Stimulated activated CD4-positive, alpha-beta T cell treated with anti-CD3 and anti-CD28 coated beads, Interleukin-1b, Interleukin-23, amount 100 ng/mL, for 48 hours (primary cell): ENCODE data around the gene SREBF1.

Experiments used
- DNase-seq: peaks from one replicate; pipeline ENCODE4 v3.0.0-alpha.2; 2020

The SREBF1 gene

DNA sequence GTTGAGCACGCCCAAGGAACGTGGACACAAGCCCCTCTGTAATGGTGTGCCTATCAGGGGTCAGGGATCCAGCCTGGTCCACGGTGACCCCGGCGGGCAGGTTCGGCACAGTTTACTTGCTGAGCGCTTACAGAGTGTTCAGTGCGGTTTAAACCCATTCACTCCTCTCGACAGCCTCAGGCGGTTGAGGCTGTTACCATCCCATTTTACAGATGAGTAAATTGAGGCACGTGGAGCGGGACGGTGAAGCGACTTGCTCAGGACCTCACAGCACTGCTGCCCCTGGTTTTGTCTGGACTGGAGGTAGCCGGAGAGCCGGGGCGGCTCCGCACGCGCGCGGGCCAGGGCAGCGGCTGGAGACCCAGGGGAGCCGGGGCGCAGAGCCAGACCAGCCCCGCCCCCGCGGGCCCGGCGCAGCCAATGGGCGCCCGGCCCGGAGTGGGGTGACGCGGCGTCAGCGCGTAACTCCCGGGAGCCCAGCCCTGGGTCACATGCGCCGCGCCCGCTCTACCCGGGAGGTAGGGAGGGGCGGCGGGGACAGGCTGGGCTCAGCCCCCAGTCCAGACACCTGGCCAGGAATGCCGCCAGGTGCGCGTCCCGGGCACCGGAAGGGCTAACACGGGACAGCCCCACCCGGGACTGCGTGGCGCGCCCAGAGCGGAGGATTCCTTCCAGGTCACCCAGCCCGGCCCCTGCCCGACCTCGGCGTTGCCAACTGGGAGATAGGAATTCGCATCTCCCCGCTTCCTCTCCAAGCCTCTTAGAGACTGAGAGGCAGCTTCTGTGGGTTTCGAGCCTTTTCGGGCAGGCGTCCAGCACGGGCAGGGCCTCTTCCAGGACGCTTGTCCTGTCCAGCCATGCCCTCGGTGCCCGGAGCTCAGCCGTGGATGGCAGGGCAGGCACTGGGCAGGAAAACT is 3.3 kb upstream of the SREBF1 start:
- DNase-seq: peak; percentile 77

DNA sequence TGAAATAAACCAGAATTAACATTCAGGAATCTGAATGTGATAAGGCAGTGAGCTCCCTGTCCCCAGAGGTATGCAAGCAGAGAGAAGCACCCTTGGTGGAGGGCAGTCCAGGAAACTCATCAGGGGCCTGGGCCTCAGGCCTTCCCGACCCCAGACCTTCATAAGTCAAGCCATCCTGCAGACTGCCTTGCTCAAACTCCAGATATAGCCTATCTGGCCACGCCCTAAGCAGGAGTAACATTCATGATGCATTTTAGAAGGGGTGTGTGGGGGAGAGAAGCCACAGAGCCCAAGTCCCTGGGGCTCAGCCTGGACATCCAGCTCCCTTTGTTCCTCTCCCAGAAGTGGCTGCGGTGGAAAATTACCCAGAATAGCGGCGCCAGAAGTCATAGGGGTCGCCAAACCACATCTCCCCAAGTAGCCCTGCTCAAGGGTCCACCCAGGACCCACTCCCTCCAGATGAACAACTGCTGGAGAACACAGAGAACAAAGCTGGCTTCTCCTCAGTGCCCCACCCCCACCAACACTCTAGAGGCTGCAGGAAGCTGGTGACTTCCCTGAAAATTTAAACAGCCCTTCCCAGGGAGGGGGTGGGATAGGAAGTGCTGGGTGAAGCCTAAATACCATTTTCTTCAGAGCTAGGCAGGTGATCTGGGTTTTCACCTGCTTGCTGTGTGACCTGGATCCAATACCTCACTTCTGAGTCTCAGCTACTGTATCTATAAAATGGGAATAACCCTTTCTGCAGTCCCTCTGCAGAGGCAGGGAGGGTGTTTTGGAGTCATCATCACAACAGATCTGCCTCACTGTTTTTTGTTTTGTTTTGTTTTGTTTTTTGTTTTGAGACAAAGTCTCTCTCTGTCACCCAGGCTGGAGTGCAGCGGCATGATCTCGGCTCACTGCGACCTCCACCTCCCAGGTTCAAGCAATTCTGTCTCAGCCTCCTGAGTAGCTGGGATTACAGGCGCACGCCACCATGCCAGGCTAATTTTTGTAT is 1.5 kb upstream of the SREBF1 start:
- DNase-seq: no peak

DNA sequence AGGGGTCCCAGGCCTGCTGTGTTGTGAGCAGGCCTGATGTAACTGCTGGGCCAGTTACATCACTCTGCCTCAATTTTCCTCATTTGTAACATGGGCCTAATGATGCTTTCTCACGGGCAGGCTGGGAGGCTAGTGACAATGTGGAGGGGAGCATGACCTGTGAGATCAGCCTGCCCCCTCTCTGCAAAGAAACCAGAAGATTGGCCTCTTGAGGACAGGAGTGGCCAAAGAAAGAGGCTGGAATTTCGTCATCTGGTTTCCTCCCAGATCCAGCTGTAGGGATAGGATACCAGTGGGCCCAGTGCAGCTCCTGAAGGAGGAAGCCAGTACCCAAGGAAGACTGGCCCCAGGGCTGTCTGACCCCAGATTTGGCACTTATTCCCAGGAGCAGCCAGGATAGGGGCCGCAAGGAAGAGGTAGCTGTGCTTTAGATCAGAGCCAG is 615 bp upstream of the SREBF1 start:
- DNase-seq: no peak

DNA sequence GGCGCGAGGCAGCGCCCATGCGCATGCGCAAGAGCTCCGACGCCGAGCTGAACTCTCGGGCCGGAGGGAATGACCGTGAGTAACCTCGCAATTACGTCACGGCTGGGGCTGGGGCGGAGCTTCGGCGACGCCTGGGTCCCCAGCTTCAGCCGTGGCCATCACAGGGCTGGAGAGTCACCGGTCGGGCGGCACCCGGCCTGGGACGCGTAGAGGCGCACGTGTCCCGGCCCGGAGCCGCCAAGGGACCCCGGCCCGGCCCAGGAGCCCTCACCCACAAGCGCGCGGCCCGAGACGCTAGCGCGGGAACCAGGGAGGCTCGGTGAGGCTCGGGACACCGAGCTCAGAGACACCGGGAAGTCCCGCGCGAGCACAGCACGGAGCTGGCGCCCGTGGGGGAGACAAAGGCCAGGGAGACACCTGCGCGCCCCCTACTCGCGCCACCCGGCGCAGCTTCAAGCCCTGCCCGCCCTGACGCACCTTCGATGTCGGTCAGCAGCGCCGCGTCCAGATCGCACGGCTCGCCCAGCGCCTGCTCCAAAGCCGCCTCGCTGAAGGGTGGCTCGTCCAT is 452 bp downstream of the SREBF1 start:
- DNase-seq: peak; percentile 97

DNA sequence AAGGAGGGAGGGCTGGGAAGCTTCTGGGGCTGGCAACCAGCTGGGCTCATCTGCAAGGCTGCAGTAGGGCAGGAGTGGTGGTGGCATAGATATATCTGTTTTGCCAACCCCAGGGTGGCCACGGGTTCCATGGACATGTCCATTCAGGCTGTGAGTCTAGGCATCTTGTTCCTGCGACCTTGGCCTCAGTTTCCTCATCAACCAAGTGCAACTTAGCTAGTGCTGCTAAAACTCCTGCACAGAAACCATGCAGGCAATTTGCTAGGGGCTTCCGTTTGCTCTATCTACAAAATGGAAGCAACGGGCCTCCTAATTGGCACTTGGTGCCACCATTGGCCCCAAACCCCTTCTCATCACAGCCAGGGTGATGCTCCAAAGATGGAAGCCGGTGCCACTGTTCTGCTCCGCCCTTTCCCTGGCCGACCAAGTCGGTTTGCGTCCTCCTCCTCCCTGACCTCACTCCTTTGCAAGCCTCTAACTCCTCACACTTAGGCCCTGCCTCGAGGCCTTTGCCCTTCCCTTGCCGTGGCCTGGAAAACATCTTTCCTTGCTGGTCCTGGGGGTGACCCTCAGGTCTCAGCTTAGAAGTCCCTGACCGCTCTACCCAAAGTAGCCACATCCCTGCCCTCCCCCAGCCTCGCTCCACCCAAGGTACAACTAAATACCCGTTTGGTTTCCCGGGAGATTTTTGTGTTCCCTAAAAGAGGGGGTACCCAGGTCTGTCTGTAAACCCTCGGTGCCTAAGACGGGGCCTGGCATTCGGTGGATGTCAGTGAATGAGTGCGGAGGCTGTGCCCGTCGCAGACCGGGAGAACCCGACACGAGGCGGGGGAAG is 1.2 kb downstream of the SREBF1 start:
- no peak for DNase-seq

DNA sequence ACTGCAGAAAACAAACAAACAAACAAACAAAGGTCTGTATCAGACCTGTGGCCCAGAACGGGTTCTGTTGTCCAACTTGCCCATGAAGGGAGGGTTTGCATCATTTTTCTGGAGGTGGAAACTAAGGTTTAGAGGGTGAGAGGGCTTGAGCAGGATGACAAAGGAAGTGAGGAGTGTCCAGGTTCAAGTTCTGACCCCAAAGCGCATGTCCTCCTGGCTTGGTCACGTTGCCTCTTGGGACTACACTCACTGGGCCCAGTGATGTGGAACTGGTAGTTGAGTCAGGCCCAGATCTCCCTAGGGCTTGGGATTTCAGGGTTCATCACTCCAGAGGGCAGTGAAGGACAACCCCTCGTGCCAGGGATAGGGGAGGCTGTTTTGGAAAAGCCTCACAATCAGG is 1.8 kb downstream of the SREBF1 start:
- no peak for DNase-seq

DNA sequence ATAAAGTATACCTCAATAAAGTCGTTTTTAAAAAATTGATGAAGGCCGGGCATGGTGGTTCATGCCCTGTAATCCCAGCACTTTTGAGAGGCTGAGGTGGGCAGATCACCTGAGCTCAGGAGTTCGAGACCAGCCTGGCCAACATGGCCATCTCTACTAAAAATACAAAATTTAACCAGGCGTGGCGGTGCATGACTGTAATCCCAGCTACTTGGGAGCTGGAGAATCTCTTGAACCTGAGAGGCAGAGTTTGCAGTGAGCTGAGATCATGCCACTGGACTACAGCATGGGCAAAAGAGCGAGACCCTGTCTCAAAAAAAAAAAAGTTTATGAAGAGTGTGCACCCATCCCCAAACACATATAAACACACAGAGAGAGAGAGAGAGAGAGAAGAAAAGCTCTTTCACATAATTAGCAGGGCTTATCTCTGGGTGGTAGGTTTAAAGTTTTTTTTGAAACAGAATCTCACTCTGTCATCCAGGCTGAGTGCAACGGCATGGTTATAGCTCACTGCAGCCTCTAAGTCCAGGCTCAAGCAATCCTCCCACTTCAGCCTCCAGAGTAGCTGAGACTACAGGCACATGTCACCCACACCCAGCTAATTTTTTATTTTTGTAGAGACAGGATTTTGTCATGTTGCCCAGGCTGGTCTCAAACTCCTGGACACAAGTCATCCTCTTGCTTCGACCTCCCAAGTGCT is 3.0 kb downstream of the SREBF1 start:
- DNase-seq: no peak

DNA sequence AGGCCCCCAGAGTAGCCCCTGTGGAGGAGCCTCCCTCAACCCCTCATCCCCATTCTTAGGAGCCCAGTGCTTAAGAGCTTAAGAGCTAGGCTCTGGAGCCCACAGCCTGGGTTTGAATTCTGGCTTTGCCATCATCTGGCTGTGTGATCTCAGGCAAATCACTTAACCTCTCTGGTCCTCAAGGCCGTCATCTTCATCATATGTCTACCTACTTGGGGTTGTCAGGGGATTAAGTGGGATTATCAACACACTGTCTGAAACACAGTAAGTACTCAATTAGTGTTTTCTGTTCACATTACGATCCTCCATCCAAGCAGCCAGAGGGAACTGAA is 4.8 kb downstream of the SREBF1 start:
- DNase-seq: no peak

DNA sequence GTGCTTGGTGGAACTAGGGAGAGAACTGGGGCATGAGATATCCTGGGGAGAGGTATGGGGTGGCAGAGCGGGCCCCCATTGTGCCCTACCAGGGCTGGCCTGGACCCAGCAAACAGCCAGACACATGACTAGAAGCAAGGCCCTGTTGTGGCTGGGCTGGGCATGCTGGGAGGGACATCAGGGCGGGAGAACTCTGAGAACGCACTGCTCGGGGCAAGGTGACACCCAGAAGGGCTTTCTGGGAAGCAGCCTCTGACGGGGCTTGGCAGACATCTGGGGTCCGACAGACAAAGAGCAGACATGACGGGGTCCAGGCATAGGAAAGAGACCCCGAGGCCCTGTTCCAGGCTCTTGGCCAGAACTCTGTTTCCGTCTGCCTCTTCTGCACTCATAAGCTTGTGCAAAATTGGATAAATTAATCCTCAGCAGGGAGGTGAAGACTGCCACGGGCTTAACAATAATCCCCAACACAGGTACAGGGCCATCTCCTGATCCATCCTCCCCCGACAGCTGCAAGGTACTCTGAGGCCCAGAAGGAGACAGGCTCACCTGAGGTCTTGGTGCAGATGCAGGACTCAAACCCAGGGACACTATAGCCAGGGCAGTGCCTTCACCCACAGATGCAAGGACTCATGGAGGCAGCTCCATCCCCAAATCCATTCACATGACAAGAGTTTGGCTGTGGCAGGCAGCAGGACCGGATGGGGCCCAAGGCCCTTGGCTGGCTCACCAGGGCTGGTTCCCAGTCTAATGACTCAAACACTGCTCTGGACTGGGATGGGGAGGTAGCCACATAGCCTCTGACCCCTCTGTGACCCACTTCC is 5.4 kb downstream of the SREBF1 start:
- DNase-seq: no peak

DNA sequence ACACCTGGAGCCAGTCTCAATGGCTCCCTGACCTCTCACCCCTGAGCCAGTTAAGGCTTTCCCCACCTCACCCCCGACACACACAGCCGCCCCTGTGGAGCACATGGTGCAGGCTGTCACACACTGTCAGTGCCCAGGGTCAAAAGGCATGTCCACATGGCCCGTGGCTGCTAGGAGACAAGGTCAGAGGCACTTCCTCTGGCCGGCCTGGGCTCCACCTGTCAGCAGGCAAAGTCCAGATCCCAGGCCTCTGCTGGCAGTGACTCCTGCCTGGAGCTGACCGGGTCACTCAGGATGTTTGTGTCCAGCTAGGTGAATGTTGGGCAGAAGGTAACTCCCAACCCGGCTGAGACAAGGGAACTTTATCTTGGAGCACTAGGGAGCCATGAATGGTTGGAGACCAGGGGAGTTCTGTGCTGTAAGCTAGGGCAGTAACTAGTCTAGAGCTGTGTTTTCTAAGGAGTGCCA is 6.0 kb downstream of the SREBF1 start:
- DNase-seq: no peak

DNA sequence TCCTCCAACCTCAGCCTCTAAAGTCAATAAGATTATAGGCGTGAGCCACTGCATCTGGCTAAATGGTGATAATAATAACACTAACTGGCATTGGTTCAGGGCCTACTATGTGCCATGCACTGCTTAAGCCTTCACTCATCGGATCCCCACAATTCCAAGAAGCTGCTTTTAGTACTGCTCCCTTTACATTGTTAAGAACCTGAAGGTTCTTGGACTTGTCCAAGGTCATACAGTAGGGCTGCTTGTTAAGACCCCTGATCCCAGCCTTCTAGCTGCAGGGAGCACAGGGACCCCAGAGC is 6.6 kb downstream of the SREBF1 start:
- no peak for DNase-seq

DNA sequence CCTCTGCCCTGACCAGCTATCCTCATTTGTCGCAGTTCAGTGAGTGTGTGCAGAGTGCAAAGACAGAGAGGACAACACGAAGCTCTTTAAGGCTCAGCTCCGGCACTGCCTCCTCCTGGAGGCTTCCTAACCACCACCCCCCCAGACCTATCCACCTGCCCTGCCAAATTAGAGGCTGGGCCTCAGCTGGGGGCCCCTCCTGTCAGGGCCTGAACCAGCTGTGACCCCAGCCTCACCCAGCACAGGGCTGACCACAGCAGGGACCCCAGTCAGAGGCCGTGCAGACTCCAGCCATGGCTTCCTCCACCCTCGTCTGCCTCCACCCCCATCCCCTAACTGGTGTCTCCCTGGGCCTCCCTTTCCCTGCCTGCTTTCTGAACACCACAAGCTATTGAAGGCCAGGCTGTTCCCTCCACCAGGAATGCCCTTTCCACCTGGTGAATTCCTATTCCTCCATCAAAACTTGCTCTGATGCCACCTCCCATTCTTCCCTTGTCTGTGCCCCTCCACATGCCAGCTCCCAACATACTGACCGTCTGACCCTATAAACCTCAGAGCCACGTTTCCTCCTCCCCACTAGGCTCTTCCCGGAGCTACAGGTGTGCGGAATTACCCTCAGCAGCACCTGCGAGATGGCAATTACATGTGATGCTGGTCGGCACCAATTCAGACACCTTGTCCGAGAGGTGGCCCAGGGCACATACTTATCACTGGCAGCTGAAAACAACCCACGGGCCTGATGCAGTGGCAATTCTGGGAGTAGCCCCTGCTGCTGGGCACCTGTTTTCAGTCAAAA is 8.8 kb downstream of the SREBF1 start:
- no peak for DNase-seq

DNA sequence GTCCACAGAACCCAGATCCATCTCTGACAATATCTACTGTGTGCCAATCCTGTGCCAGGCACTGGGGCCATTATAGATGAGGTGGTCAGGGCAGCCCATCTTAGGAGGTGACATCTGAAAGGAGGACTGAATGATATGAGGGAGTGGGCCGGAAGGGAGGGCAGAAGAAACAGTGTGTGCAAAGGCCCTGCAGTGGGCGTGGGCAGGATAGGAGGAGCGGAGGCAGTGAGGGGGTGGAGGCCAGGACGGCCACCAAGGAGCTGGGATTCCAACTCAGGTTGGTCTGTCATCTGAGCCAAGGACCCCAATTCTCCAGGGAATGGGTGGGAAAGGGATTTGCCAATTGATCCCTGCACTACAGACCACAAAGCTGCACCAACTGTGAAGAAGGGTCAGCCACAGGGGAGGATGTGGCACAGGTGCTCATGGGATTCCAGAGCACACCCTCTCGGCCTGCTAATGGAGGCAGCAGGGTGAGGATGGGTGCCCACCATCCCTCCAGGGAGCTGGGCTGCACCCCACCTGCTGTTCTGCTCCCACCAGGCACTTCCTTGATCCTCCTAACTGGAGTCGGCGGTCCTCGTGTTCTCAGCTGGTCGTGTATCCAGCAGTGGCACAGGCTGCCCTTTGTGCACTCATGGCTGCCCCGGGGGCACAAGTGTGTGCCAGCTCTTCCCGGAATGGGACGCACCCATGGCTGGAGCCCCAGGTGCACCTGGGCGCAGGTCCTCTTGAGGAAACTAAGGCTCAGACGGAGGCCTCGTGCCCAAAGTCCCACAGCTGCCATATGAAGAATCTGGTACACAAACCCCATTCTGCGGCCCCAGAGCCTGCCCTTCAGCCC is 9.6 kb downstream of the SREBF1 start:
- no peak for DNase-seq

DNA sequence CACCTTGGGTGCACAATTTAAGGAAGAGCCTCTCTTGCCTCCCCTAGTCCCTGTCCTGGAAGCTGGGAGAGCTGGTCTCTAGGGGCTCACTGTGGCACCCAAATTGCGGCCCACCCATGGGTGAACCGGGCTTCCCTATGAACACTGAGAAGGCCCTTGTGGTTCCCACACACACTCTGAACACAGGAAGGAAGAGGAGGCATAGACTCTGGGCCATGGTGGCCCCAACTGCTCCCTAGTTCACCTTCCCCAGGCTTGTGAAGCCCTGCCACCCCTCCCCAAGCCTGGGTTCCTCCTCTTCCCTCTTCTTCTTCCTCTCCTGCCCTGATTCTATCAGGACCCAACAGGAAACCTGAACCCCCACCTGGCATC is 10.5 kb downstream of the SREBF1 start:
- DNase-seq: no peak

DNA sequence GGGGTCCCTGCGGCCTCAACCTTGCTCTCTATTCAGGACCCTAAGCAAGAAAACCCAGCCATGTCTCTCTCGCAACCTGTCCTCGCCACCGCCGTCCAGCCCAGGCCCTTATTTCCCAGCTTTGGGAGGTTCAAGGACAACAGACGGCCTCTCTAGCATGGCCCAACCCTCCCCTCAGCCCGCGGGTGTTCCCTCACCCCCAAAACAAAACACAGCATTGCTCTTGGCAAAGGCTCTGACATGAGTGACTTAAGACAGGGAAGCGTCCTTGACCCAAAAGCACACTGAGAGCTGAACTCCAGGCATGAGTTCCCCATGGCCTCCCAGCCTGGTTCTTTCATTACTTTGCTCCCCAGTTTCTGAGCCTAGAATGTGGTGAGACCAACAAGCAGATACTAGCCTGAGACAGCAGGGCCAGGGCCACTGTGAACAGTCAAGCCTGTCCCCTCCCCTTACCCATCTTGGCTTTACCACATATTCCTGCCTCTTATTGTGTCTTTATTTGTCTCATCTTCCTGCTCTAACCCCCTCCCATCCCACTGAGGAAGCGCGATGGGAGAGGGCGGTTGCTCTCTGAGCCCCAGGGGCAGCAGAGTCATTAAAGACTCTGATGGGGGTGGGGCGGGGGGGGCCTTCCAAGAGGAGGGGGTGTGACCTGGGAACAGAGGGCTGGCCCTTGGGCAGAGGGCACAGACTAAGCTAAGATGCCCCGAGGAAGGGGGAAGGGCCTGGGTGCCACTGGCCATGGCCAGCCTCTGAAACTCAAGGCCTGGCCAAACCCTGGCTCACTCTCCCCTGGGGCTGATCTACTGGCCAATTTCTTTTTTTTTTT is 11.8 kb downstream of the SREBF1 start:
- no peak for DNase-seq

DNA sequence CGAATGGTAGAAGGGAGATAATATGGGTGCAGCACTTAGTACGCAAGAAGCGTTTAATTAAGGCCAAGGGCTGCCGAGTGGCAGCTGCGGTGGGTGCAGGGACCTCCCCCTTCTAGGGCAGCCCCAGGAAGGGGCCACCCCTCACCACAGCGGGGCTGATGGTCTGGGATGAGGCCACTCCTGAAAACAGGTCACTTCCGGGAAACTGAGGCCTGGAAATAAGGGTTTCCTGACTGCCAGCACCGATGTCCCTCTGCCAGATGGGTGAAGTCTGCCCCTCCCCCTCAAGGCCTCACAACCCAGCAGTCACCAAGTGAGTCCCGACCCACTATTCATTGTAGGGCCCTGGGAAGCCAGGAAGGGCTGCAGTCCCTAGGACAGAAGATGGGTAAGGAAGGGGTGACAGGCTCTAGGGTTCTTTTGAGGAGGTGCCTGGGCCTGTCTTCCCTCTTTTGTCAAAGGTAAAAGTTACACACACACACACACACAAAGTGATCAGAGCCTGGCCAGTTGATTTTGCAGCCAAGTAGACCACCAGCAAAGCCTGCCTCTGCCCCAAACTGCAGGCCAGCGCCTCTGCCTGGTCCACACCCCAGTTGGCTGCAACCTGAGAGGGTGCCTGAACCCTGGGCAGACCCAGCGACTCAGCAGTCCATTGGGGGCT is 12.5 kb downstream of the SREBF1 start:
- no peak for DNase-seq

DNA sequence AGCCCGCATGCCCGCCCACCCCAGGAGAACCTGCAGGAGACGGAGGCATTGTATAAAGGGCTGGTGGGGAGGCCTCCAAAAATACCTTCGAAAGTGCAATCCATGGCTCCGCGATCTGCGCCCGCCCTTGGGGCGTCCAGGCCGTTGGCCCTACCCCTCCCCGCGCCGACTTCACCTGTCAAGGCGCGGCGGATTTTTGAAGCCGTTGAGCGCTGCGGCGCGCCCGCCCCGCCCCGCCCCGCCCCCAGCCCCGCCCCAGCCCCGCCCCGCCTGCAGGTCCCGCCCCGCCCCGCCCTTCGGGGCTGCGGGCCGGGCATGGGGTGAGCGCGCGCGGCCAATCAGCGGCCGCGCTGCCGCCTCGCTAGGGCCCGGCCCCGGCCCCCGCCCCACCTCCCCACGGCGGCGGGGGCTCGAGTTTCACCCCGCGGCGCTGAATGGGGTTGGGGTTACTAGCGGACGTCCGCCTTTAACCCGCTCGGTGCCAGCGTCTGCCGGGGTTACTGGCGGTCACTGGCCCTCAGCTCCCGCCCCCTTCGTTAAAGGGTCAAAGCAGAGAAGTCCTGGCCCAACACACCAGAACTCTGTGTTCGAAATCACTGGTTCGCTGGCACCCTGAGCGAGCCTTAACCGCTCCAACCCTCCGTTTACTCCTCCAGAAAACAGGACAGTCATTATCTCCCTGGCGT is 13.2 kb downstream of the SREBF1 start:
- peak; percentile 72 for DNase-seq
